ENCODE data around the gene ELP4. TPM values are rescaled to one million over a fixed set of nuclear protein-coding genes. Genes with fewer than 3 reads are reported as not detected.

Gene ELP4
- total and polyA plus RNA-seq, 2 donors (not counting 1 experiment from before 2014, with no cell fraction given): 7.1 to 31.3 TPM

GRCh38 chr11:31689559-31689958 is 180.0 kb downstream of the ELP4 start:
- H3K27me3 ChIP-seq (replicated peaks in 1 of 4; ENCODE audit: control extremely low read depth in 1 of 4, control insufficient read depth in 3 of 4, insufficient read depth in 4 of 4, low read length in 3 of 4): no peaks in the 10 kb centered on the region
- no peaks in the 10 kb centered on the region for H4K20me1 ChIP-seq (ENCODE audit: control insufficient read depth, insufficient read depth, low read length, poor library complexity, severe bottlenecking)
- H3K9ac ChIP-seq (ENCODE audit: low read length): no peak overlapping the region
- no peak overlapping the region for H3K4me3 ChIP-seq (ENCODE audit: control extremely low read depth in 1 of 5, extremely low read depth in 1 of 5, insufficient read depth in 1 of 5, low read depth in 2 of 5, low read length in 4 of 5)
- H3K4me2 ChIP-seq (replicated peaks; ENCODE audit: low read depth, low read length, poor library complexity, severe bottlenecking): no peak overlapping the region
- no peaks in the 10 kb centered on the region for H3K36me3 ChIP-seq (replicated peaks in 1 of 2; ENCODE audit: control extremely low read depth in 1 of 2, control insufficient read depth in 1 of 2, extremely low read depth in 1 of 2, insufficient read depth in 2 of 2, low read length in 1 of 2)
- no peak for DNase-seq
- H3K27me3 Mint-ChIP-seq: no peaks in the 10 kb centered on the region
- CTCF ChIA-PET: no interaction called here
- H3K4me1 ChIP-seq (ENCODE audit: control insufficient read depth in 2 of 2, insufficient read depth in 2 of 2, low read length in 2 of 2): no peaks in the 10 kb centered on the region
- H3K4me3 Mint-ChIP-seq: no peak overlapping the region
- H3K27ac ChIP-seq (ENCODE audit: low read length in 2 of 2): no peak overlapping the region
- TF ChIP-seq EZH2 (IDR thresholded peaks at IDR 0.05; ENCODE audit: borderline replicate concordance, insufficient read depth, low read depth, low read length, poor library complexity, severe bottlenecking): no peak
- TF ChIP-seq, protein P1, sequence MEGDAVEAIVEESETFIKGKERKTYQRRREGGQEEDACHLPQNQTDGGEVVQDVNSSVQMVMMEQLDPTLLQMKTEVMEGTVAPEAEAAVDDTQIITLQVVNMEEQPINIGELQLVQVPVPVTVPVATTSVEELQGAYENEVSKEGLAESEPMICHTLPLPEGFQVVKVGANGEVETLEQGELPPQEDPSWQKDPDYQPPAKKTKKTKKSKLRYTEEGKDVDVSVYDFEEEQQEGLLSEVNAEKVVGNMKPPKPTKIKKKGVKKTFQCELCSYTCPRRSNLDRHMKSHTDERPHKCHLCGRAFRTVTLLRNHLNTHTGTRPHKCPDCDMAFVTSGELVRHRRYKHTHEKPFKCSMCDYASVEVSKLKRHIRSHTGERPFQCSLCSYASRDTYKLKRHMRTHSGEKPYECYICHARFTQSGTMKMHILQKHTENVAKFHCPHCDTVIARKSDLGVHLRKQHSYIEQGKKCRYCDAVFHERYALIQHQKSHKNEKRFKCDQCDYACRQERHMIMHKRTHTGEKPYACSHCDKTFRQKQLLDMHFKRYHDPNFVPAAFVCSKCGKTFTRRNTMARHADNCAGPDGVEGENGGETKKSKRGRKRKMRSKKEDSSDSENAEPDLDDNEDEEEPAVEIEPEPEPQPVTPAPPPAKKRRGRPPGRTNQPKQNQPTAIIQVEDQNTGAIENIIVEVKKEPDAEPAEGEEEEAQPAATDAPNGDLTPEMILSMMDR (IDR thresholded peaks at IDR 0.05): no peak
- POLR2A ChIA-PET: no interaction called here
- H3K79me2 ChIP-seq (ENCODE audit: control insufficient read depth, insufficient read depth, low read length): no peaks in the 10 kb centered on the region
- intact Hi-C loops (cut with micrococcal nuclease): no loop called here
- H3K27ac Mint-ChIP-seq: no peak overlapping the region
- peaks cover 3% of the 10 kb centered on the region for H3K9me3 Mint-ChIP-seq (ENCODE audit: insufficient read depth)
- H3K4me1 Mint-ChIP-seq: no peaks in the 10 kb centered on the region
- H3K9me3 ChIP-seq (ENCODE audit: control extremely low read depth in 1 of 3, control insufficient read depth in 2 of 3, insufficient read depth in 1 of 3, low read length in 2 of 3): no peaks in the 10 kb centered on the region
- no peak for ATAC-seq (ENCODE audit: low read depth)
- H2AFZ ChIP-seq (ENCODE audit: insufficient read depth, low read depth, low read length, poor library complexity, severe bottlenecking): no peak overlapping the region

DNA sequence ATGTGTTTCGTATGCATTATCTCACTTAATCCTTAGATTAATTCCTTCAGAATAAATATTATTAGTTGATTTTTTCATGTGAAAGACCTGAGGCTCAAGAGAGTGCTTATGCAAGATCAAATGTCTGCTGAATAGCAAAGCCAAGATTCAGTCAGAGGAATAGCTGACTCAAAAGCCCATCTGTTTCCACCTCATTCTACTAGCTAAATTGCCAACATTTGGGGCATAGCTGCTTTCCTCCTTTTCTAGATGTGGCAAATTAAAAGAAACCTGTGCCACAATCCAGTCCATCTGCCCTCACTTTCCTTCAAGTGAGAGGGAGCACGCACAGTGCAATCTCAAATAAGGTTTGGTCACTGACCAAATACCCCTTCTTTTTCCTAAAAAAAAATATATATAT is 180.5 kb downstream of the ELP4 start:
- H3K27me3 Mint-ChIP-seq: no peaks in the 10 kb centered on the region
- no peaks in the 10 kb centered on the region for H3K4me1 Mint-ChIP-seq
- no peak overlapping the region for H3K27ac ChIP-seq (ENCODE audit: low read length in 2 of 2)
- H3K79me2 ChIP-seq (ENCODE audit: control insufficient read depth, insufficient read depth, low read length): no peaks in the 10 kb centered on the region
- H3K4me2 ChIP-seq (replicated peaks; ENCODE audit: low read depth, low read length, poor library complexity, severe bottlenecking): no peak overlapping the region
- CTCF ChIA-PET: no interaction called here
- no peaks in the 10 kb centered on the region for H3K36me3 ChIP-seq (replicated peaks in 1 of 2; ENCODE audit: control extremely low read depth in 1 of 2, control insufficient read depth in 1 of 2, extremely low read depth in 1 of 2, insufficient read depth in 2 of 2, low read length in 1 of 2)
- DNase-seq: no peak
- no CpG with 5 or more reads among the region's 2 CpGs for whole genome bisulfite sequencing (ENCODE audit: insufficient coverage)
- H3K4me3 Mint-ChIP-seq: no peak overlapping the region
- no peak overlapping the region for H3K27ac Mint-ChIP-seq
- H3K27me3 ChIP-seq (replicated peaks in 1 of 4; ENCODE audit: control extremely low read depth in 1 of 4, control insufficient read depth in 3 of 4, insufficient read depth in 4 of 4, low read length in 3 of 4): no peaks in the 10 kb centered on the region
- ATAC-seq (ENCODE audit: low read depth): no peak
- H2AFZ ChIP-seq (ENCODE audit: insufficient read depth, low read depth, low read length, poor library complexity, severe bottlenecking): no peak overlapping the region
- H3K9ac ChIP-seq (ENCODE audit: low read length): no peak overlapping the region
- no peak for TF ChIP-seq EZH2 (IDR thresholded peaks at IDR 0.05; ENCODE audit: borderline replicate concordance, insufficient read depth, low read depth, low read length, poor library complexity, severe bottlenecking)
- TF ChIP-seq, protein P1 (IDR thresholded peaks at IDR 0.05): no peak
- POLR2A ChIA-PET: no interaction called here
- no peaks in the 10 kb centered on the region for H3K9me3 ChIP-seq (ENCODE audit: control extremely low read depth in 1 of 3, control insufficient read depth in 2 of 3, insufficient read depth in 1 of 3, low read length in 2 of 3)
- H4K20me1 ChIP-seq (ENCODE audit: control insufficient read depth, insufficient read depth, low read length, poor library complexity, severe bottlenecking): no peaks in the 10 kb centered on the region
- H3K4me3 ChIP-seq (ENCODE audit: control extremely low read depth in 1 of 5, extremely low read depth in 1 of 5, insufficient read depth in 1 of 5, low read depth in 2 of 5, low read length in 4 of 5): no peak overlapping the region
- peaks cover 3% of the 10 kb centered on the region for H3K9me3 Mint-ChIP-seq (ENCODE audit: insufficient read depth)
- intact Hi-C loops (cut with micrococcal nuclease): no loop called here
- no peaks in the 10 kb centered on the region for H3K4me1 ChIP-seq (ENCODE audit: control insufficient read depth in 2 of 2, insufficient read depth in 2 of 2, low read length in 2 of 2)

All from B cell (primary cell).